Measurements from ENCODE around the gene AIFM3. TPM values are rescaled to one million over a fixed set of nuclear protein-coding genes. Genes with fewer than 3 reads are reported as not detected.

The AIFM3 gene
- 0.20 and 0.73 TPM in 2 replicates for total RNA-seq

DNA sequence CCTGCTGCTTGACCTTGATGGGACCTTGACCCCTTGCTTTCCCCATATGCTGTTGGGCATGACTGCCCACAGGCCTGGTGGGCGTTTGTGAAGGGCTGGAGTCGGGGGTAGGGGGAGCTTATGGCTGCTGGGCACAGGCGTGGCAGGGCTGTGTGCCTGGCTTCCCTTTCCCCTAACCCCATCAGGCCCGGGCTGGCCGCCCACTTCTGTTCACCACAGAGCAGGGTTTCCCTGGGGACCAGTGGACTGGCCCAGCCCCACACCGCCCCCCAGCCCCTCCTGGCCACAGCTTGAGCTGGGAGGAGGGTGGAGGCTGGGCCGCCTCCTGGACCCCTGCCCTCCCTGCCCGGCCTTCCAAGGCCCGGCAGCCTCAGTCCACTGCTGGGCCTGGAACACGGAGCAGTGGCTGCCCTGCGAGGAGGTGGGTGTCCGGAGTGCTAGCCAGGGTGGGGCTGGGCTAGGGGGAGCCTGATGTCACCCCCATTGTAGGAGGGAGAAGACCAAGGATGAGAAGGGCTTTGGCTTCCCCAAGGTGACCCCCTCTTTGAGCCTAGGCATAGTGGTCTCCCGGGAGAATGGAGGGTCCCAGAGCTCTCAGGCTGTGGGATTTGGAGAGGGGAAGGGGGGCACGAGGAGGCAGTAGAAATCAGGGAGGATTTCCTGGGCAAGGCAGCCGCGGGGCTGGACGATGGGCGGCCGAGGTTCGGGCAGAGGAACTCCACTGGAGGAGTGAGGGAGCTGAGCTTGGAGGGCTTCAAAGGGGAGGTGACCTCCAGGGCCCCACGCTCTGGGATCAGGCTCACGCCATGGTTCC lies at the start of gene AIFM3:
Gene AIFM3, plus strand, starts transcription at position 373 of the 814 bp plus-strand sequence. CDS start 690 bp downstream, outside the sequence.

GRCh38 chr22:20981787-20982562 lies 14.9 kb downstream of the AIFM3 start, which contains the start of gene LZTR1:
LZTR1 (plus strand) TSS chr22:20982297; CDS start chr22:20982372, 75 bp downstream.

GRCh38 chr22:21001601-21002325 lies 34.7 kb downstream of the AIFM3 start, which contains the start of gene THAP7:
THAP7 (minus strand) TSS chr22:21002118; CDS start chr22:21001911, 207 bp downstream.

GRCh38 chr22:21014726-21015465 lies 47.8 kb downstream of the AIFM3 start, which contains the start of gene P2RX6:
P2RX6 (plus strand) TSS chr22:21015165; CDS start chr22:21015175, 10 bp downstream.

Other genes with a start within 250 kb of the AIFM3 start
- gene SERPIND1, start 193.1 kb upstream of the AIFM3 start, total RNA-seq = under 0.01 TPM in 2 replicates
- gene PI4KA, start 108.4 kb upstream of the AIFM3 start, total RNA-seq = 46.3 and 62.6 TPM in 2 replicates
- gene SNAP29, start 108.2 kb upstream of the AIFM3 start, total RNA-seq = 8.8 and 9.8 TPM in 2 replicates
- gene CRKL, start 49.8 kb upstream of the AIFM3 start, total RNA-seq = 30.9 and 40.9 TPM in 2 replicates
- gene LZTR1, start 15.0 kb downstream of the AIFM3 start, total RNA-seq = 47.9 and 48.1 TPM in 2 replicates
- 19.1 and 20.7 TPM in 2 replicates for gene THAP7, start 34.9 kb downstream of the AIFM3 start, total RNA-seq
- under 0.01 and 0.20 TPM in 2 replicates for gene P2RX6, start 47.9 kb downstream of the AIFM3 start, total RNA-seq
- not detected in 2 replicates for gene SLC7A4, start 65.3 kb downstream of the AIFM3 start, total RNA-seq
- gene LRRC74B, start 78.7 kb downstream of the AIFM3 start, total RNA-seq = not detected in 2 replicates

All from subcutaneous preadipocyte (primary cell).